Neural progenitor cell (in vitro differentiated cells): ENCODE results near the gene TMCO2. TPM values are rescaled to one million over a fixed set of nuclear protein-coding genes. Genes with fewer than 3 reads are reported as not detected.

Experiments
- DNase-seq: peaks from one replicate; pipeline ENCODE4 v3.0.0-alpha.2; 2016; ENCODE audit warnings: low spot score
- H2AFZ ChIP-seq: fragments of 200-600 bp; sonication (generic); replicated peaks from 2 replicates; pipeline ENCODE4 v1.6.1; 2016; ENCODE audit warnings: antibody characterized with exemption
- H3F3A ChIP-seq: fragments of 200-600 bp; sonication (generic); 2 replicates; pipeline ENCODE4 v1.6.1; 2016; ENCODE audit warnings: antibody characterized with exemption, low read depth
- H3K27ac ChIP-seq: fragments of 200-600 bp; sonication (generic); 2 replicates; pipeline ENCODE4 v1.5.1; 2016; ENCODE audit warnings: mild to moderate bottlenecking
- H3K27me3 ChIP-seq: fragments of 200-600 bp; sonication (generic); 2 replicates; pipeline ENCODE4 v1.6.1; 2016; ENCODE audit warnings: mild to moderate bottlenecking, moderate library complexity
- H3K36me3 ChIP-seq: fragments of 200-600 bp; sonication (generic); 2 replicates; pipeline ENCODE4 v1.5.1; 2016
- H3K4me1 ChIP-seq: fragments of 200-600 bp; sonication (generic); 2 replicates; pipeline ENCODE4 v1.6.1; 2016; ENCODE audit warnings: mixed run types
- H3K4me2 ChIP-seq: fragments of 200-600 bp; sonication (generic); 2 replicates; pipeline ENCODE4 v1.6.1; 2016
- H3K4me3 ChIP-seq: fragments of 200-600 bp; sonication (generic); 2 replicates; pipeline ENCODE4 v1.5.1; 2016
- H3K79me2 ChIP-seq: fragments of 200-600 bp; sonication (generic); 2 replicates; pipeline ENCODE4 v1.6.1; 2016; ENCODE audit warnings: low read depth
- H3K9ac ChIP-seq: fragments of 200-600 bp; sonication (generic); 2 replicates; pipeline ENCODE4 v1.6.1; 2016
- H3K9me3 ChIP-seq: fragments of 200-600 bp; sonication (generic); 2 replicates; pipeline ENCODE4 v1.5.1; 2016; ENCODE audit warnings: low read depth
- H4K20me1 ChIP-seq: fragments of 200-600 bp; sonication (generic); 2 replicates; pipeline ENCODE4 v1.6.1; 2016; ENCODE audit warnings: low read depth
- H3K27ac Mint-ChIP-seq: 3 replicates; pipeline ENCODE4 v1.8.0; 2021; ENCODE audit warnings: mixed read lengths
- H3K27me3 Mint-ChIP-seq: 2 replicates; pipeline ENCODE4 v1.8.0; 2022; ENCODE audit warnings: low read depth, mild to moderate bottlenecking, inconsistent platforms, moderate library complexity, mixed read lengths; ENCODE audit not compliant: insufficient read depth
- H3K36me3 Mint-ChIP-seq: 3 replicates; pipeline ENCODE4 v1.8.0; 2021; ENCODE audit warnings: mixed read lengths
- H3K4me1 Mint-ChIP-seq: 3 replicates; pipeline ENCODE4 v1.8.0; 2021; ENCODE audit warnings: mixed read lengths
- H3K4me3 Mint-ChIP-seq: 3 replicates; pipeline ENCODE4 v1.8.0; 2021; ENCODE audit warnings: mild to moderate bottlenecking, moderate library complexity, mixed read lengths
- H3K9me3 Mint-ChIP-seq: 3 replicates; pipeline ENCODE4 v1.8.0; 2020; ENCODE audit warnings: mixed read lengths
- CTCF ChIP-seq: fragments of 200-600 bp; sonication (generic); IDR thresholded peaks from 2 replicates; pipeline ENCODE4 v1.5.1; 2017; ENCODE audit warnings: antibody characterized with exemption, mild to moderate bottlenecking
- EZH2 ChIP-seq: fragments of 200-600 bp; sonication (generic); IDR thresholded peaks from 2 replicates; pipeline ENCODE4 v1.6.1; 2017; ENCODE audit warnings: antibody characterized with exemption, mild to moderate bottlenecking, moderate library complexity
- EZH2phosphoT487 ChIP-seq: fragments of 200-600 bp; sonication (generic); IDR thresholded peaks from 2 replicates; pipeline ENCODE4 v1.6.1; 2017; ENCODE audit warnings: antibody characterized with exemption
- total RNA-seq: library from RNA; depleted of rRNA; stranded (reverse); fragments of >200 nt; gene quantifications from 2 replicates; pipeline ENCODE4 v1.2.3, GENCODE V29; 2015; ENCODE audit warnings: low replicate concordance

Gene TMCO2
- total RNA-seq, 1 donor from 2014 or later = not detected

GRCh38 chr1:40267767-40268187 lies 20.0 kb downstream of the TMCO2 start:
- TF ChIP-seq EZH2 = no peak
- TF ChIP-seq EZH2phosphoT487 = no peak
- TF ChIP-seq CTCF = no peak
- H3K4me3 ChIP-seq = no peak overlapping the region
- H3K27ac ChIP-seq = no peak overlapping the region
- Mint-ChIP-seq H3K27me3 (no peaks in the 10 kb centered on the region), H3K9me3 (no peaks in the 10 kb centered on the region), H3K36me3 (peaks cover 10% of the 10 kb centered on the region), H3K4me3 (no peak overlapping the region), H3K27ac (no peak overlapping the region), H3K4me1 (no peaks in the 10 kb centered on the region)
- no peak overlapping the region for H2AFZ ChIP-seq
- no peaks in the 10 kb centered on the region for H3K27me3 ChIP-seq
- H4K20me1 ChIP-seq = no peaks in the 10 kb centered on the region
- peaks cover 24% of the 10 kb centered on the region for H3K79me2 ChIP-seq
- no peak overlapping the region for H3K4me2 ChIP-seq
- H3K9ac ChIP-seq = no peak overlapping the region
- peaks cover 12% of the 10 kb centered on the region for H3K36me3 ChIP-seq
- no peaks in the 10 kb centered on the region for H3F3A ChIP-seq
- no peaks in the 10 kb centered on the region for H3K9me3 ChIP-seq
- no peaks in the 10 kb centered on the region for H3K4me1 ChIP-seq
- DNase-seq = no peak

- Mint-ChIP-seq H3K27ac (no peak overlapping the region), H3K9me3 (no peaks in the 10 kb centered on the region), H3K27me3 (no peaks in the 10 kb centered on the region), H3K4me3 (no peak overlapping the region), H3K4me1 (no peaks in the 10 kb centered on the region), H3K36me3 (peaks cover 12% of the 10 kb centered on the region)
- no peaks in the 10 kb centered on the region for H3F3A ChIP-seq
- H3K27ac ChIP-seq = no peak overlapping the region
- peaks cover 12% of the 10 kb centered on the region for H3K36me3 ChIP-seq
- H3K9me3 ChIP-seq = no peaks in the 10 kb centered on the region
- H4K20me1 ChIP-seq = no peaks in the 10 kb centered on the region
- no peak for DNase-seq
- H2AFZ ChIP-seq = no peak overlapping the region
- peaks cover 22% of the 10 kb centered on the region for H3K79me2 ChIP-seq
- H3K9ac ChIP-seq = no peak overlapping the region
- no peaks in the 10 kb centered on the region for H3K27me3 ChIP-seq
- H3K4me2 ChIP-seq = no peak overlapping the region
- TF ChIP-seq EZH2 = no peak
- no peak for TF ChIP-seq EZH2phosphoT487
- no peak for TF ChIP-seq CTCF
- H3K4me3 ChIP-seq = no peak overlapping the region
- H3K4me1 ChIP-seq = no peaks in the 10 kb centered on the region
These were observed 20.5 kb downstream of the TMCO2 start for GRCh38 chr1:40268211-40268610.

- peaks cover 12% of the 10 kb centered on the region for H3K36me3 ChIP-seq
- H3K4me2 ChIP-seq = no peak overlapping the region
- H3K36me3 Mint-ChIP-seq = peaks cover 18% of the 10 kb centered on the region
- H3K4me3 Mint-ChIP-seq = no peak overlapping the region
- H3K27ac Mint-ChIP-seq = no peak overlapping the region
- no peaks in the 10 kb centered on the region for H3K4me1 ChIP-seq
- H3K9me3 Mint-ChIP-seq = no peaks in the 10 kb centered on the region
- no peak overlapping the region for H3K9ac ChIP-seq
- no peaks in the 10 kb centered on the region for H3K27me3 Mint-ChIP-seq
- H3K79me2 ChIP-seq = peaks cover 7% of the 10 kb centered on the region
- H3K4me3 ChIP-seq = no peak overlapping the region
- DNase-seq = no peak
- TF ChIP-seq EZH2phosphoT487 = no peak
- no peak for TF ChIP-seq EZH2
- TF ChIP-seq CTCF = no peak
- H3F3A ChIP-seq = no peaks in the 10 kb centered on the region
- no peaks in the 10 kb centered on the region for H3K4me1 Mint-ChIP-seq
- no peak overlapping the region for H3K27ac ChIP-seq
- no peaks in the 10 kb centered on the region for H3K27me3 ChIP-seq
- H2AFZ ChIP-seq = no peak overlapping the region
- H3K9me3 ChIP-seq = no peaks in the 10 kb centered on the region
- no peaks in the 10 kb centered on the region for H4K20me1 ChIP-seq
These were observed 22.6 kb downstream of the TMCO2 start for GRCh38 chr1:40270152-40270834.
